Measurements from ENCODE around the gene DIP2C. TPM values are rescaled to one million over a fixed set of nuclear protein-coding genes. Genes with fewer than 3 reads are reported as not detected.
"Not testable (repeated sequence)": the region's sequence is repeated elsewhere in the genome, so short reads cannot be mapped to it uniquely, and the experiment has no call there.

DIP2C gene
- total RNA-seq, 2 donors from 2014 or later: 21.6 to 30.5 TPM

DNA sequence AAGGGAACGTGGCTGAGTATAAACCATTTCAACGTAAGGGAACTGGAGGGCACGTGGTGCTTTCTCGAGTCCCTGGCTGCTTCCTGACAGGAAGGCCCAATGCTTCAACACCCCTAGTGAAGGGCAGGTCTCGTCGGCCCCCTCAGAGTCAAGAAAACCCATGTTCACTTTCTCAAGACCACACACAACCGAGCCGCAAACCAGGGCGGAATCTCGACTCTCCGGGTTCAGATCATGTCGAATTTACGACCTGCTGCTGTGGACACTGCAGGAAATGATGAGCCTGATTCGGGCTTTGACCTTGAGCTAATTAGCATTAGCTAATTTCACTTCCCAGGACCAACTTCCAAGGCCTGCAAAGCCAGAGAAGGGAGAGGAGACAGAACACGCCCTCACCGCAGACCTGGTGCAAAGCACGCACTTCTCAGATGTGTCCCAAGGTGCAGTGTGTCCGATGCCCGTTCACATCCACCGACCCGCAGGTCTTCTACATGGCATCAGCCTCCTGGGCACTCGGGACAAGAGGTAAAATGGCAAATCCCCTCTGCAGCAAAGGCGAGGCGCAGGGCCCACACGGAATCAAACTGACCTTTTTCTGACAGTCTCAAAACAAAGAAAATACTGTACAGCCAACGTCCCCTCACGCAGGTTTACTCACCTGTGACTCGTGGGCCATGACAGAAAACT lies 94.7 kb downstream of the DIP2C start:
- intact Hi-C loops (cut with DNase I): no loop called here
- ATAC-seq: no peak
- DNase-seq: no peak

DNA sequence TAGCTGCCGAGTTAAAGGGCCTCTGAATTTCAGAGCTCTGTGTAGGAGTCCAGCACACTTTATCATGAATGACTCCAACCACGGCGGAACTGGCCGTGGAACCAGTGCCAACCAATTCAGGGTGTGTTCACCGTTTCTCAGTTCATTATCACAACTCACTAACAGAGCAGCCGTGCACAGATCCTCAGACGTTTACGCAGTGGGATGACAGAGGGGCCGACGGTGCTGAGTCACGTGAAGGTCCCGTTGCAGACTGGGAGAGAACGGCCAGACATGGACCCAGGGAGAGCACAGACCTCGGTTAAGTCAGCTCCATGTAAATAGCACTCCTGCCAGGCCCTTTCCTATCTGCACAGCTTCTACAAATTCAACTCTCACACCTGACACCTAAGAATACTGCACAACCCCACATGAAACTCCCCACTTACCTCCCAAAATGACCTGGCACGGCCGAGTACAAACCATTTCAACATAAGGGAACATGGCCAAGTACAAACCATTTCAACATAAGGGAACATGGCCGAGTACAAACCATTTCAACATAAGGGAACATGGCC lies 95.5 kb downstream of the DIP2C start:
- peak; percentile 77 for DNase-seq
- intact Hi-C loops (cut with DNase I): no loop called here
- peak; percentile 60 to 94 for ATAC-seq

DNA sequence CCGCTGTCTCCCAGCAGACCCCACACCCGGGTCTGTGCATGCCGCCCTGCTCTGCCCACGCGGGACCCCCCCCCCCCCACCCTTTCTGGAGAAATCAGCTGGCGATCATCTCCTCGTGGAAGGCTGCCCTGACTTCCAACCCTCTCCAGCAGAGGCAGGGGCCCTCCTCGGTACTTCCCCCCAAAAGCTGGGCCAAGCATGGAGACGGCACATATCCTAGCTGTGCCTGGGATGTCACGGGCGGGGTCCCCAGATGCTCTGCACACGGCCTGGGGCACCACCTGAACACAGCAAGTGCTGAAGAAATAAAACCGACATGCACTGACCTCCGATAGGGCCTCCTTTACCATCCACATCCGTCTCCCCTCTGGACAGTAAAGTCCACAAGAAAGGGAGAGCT lies 96.0 kb downstream of the DIP2C start:
- intact Hi-C loops (cut with DNase I): no loop called here
- no peak for DNase-seq
- ATAC-seq: peak; percentile 5 to 8

DNA sequence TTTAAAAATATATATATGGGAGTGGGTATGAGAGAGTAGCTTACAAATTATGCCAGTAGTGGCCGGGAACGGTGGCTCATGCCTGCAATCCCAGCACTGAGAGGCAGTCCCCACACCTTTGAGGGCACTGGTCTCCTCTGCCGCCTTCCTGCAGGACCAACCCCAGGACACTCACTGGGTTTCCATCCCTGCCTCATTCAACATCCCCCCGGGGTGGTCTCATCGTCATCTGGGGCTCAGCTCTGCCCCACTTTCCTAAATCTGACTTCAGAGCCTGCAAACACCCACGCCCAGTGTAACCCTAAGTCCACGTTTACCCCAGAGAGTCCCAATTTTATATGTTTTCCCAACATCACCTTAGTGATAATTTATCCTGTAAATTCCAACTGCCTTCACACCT lies 96.5 kb downstream of the DIP2C start:
- no peak for ATAC-seq
- intact Hi-C loops (cut with DNase I): no loop called here
- DNase-seq: no peak

- intact Hi-C loops (cut with DNase I): no loop called here
- ATAC-seq: no peak
- no peak for DNase-seq
Measured at GRCh38 chr10:591646-592045, 97.8 kb downstream of the DIP2C start.

- intact Hi-C loops (cut with DNase I): no loop called here
- ATAC-seq: no peak
- DNase-seq: no peak
Measured at GRCh38 chr10:590721-591120, 98.7 kb downstream of the DIP2C start.

GRCh38 chr10:589961-590680 lies 99.3 kb downstream of the DIP2C start:
- DNase-seq (no peak), ATAC-seq (no peak)
- intact Hi-C loops (cut with DNase I): no loop called here

DNA sequence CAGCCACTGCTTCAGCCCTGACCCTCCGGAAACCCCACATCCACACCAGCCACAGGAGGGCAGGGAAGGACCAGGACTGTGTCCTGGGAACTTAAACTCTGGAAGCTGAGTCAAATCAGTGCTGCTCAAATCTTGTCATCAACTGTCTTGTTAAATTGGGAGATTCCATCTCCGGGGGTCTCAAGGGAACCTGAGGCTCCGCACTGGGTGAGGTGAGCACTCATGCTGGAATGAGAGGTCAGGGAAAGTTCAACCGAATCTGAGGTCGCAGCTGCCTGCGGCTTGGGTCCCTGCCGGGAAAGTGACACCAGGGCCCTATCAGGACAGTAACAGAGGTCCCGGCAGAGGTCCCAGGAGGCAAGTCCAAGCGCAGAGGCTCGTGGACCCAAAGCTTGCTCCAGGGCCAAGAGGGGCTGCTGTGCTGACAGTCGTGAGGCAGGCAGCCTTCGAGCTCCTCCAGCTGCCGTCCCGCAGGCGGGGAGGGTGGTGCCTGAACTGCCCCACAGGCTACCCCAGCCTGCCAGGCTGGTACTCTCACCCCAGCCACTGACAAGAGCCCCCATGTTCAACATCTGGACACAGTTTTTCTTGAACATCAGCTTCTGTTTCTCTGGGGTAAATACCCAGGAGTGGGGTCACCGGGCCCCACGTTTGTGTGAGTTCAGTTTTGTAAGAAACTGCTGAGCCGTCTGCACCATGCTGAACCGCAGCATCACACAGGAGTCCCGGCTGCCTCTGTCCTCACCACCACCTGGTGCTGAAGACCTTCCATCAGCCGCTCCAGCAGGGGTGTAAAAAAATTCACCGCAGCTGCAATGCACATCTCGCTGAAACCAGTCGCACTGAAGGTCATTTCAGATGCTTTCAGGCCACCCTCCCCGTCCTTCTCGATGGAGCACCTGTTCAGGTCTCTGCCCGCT lies 101.0 kb downstream of the DIP2C start:
- peak; percentile 71 to 74 for ATAC-seq
- intact Hi-C loops (cut with DNase I): no loop called here
- peak; percentile 59 for DNase-seq

- intact Hi-C loops (cut with DNase I): no loop called here
- no peak for DNase-seq
- no peak for ATAC-seq
Measured at GRCh38 chr10:586716-587115, 102.8 kb downstream of the DIP2C start.

GRCh38 chr10:586151-586550 lies 103.3 kb downstream of the DIP2C start:
- DNase-seq: no peak
- no peak for ATAC-seq
- intact Hi-C loops (cut with DNase I): no loop called here

- DNase-seq (no peak), ATAC-seq (no peak)
- intact Hi-C loops (cut with DNase I): no loop called here
Measured at GRCh38 chr10:585502-585901, 104.0 kb downstream of the DIP2C start.

DNA sequence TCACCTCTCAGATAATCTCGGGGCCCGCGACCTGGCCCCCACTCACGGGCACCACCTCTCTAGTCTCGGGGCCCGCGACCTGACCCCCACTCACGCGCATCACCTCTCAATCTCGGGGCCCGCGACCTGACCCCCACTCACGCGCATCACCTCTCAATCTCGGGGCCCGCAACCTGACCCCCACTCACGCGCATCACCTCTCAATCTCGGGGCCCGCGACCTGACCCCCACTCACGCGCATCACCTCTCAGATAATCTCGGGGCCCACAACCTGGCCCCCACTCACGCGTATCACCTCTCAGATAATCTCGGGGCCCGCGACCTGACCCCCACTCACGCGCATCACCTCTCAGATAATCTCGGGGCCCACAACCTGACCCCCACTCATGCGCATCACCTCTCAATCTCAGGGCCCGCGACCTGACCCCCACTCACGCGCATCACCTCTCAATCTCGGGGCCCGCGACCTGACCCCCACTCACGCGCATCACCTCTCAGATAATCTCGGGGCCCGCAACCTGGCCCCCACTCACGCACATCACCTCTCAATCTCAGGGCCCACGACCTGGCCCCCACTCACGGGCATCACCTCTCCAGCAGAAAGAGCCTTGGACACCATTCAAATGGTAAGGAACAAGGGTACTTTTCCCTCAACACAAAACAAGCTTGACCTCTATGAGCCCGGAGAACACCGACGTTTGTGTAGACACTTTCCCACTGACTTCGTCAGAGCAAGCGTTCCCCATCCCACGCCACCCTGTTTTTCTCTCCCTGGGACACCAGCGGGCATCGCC lies 104.8 kb downstream of the DIP2C start:
- ATAC-seq; DNase-seq; intact Hi-C loops (cut with DNase I): not testable (repeated sequence)

DNA sequence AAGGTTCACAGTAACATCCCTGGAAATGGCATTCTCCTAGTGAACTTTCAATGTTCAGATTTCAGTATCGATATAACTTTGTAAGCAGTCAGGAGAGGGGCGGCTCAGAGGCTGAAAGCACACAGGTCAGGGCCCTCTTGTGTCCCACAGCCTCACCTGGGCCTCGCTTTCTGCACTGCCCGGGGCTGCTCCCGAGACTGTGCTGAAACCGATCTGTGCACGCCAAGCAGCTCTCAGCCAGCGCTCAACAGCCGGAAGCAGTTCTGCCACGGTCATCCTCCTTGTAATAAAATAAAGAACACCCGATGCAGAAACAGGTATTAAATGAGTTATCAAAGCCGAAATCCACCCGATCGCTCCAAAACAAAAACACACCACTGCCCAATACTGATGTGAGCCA lies 106.0 kb downstream of the DIP2C start:
- intact Hi-C loops (cut with DNase I): no loop called here
- no peak for DNase-seq

DNA sequence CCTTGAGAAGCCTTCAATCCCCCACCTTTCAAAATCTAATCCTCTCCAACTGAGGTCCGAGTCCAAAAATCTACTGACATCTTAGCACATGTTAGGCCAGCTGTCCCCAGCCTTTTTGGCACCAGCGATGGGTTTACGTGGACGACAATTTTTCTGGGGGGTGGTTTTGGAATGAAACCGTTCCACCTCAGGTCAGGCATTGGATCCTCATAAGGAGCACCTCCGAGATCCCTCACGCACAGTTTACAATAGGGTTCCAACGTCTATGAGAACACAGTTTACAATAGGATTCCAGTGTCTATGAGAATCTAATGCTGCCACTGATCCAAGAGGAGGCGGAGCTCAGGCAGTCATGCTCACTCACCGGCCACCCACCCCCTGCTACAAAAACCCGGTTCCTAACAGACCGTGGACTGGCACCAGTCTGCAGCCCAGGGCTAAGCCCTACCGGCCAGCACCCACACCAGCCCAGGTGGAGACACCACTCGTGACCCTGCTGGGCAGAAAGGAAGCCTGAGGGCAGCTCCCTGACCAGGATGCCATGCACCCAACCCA lies 107.6 kb downstream of the DIP2C start:
- intact Hi-C loops (cut with DNase I): no loop called here
- DNase-seq (no peak), ATAC-seq (peak; percentile 8 to 25)

More for the DNA sequence above, 106.0 kb downstream of the DIP2C start:
- ATAC-seq: no peak

DNA sequence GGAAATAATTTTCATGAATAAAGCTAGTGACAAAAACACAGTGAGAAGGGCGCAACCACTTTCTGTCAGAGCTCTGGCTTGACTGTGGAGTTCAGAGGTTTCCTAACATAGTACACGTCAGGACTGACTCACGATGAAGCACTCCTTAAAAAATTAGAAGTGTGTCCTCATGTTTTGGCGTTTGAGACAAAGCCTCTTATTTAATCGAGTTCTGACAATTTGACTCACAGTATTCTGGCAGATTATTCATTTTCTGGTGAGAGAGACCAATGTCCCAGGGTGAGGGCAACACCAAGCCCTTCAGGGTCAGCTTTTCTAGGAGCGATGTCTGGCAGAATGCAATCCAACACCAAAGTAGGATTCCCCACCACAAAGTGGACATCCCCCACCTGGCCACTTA lies 108.7 kb downstream of the DIP2C start:
- intact Hi-C loops (cut with DNase I): no loop called here
- DNase-seq (no peak), ATAC-seq (peak; percentile 65 to 88)

- DNase-seq (peak; percentile 53), ATAC-seq (peak; percentile 51 to 57)
- intact Hi-C loops (cut with DNase I): no loop called here
Measured at GRCh38 chr10:576130-576465, 113.4 kb downstream of the DIP2C start.

- DNase-seq (no peak), ATAC-seq (peak; percentile 48 to 66)
- intact Hi-C loops (cut with DNase I): no loop called here
Measured at GRCh38 chr10:575402-576129, 113.9 kb downstream of the DIP2C start.

DNA sequence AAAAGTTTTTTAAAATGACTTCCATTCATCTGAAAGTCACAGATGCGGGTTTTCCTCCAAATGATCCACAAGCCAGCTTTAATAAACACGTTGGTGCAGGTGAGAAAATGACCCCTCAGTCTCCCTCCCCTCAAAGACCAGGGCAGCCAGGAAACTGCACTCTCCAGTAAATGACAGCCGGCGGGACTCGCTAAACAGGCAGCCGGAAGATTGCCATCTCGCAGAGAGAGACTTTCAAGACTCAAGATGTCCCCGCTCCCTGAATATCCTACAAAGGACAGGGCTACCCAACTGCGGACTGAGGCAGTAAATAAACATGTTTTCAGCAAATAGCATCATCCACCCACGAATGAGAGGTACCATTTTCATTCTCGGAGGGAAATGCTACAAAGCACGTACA lies 116.8 kb downstream of the DIP2C start:
- intact Hi-C loops (cut with DNase I): no loop called here
- DNase-seq: no peak
- ATAC-seq: no peak
